ENCODE data around the gene KCNQ1.

The KCNQ1 gene

DNA sequence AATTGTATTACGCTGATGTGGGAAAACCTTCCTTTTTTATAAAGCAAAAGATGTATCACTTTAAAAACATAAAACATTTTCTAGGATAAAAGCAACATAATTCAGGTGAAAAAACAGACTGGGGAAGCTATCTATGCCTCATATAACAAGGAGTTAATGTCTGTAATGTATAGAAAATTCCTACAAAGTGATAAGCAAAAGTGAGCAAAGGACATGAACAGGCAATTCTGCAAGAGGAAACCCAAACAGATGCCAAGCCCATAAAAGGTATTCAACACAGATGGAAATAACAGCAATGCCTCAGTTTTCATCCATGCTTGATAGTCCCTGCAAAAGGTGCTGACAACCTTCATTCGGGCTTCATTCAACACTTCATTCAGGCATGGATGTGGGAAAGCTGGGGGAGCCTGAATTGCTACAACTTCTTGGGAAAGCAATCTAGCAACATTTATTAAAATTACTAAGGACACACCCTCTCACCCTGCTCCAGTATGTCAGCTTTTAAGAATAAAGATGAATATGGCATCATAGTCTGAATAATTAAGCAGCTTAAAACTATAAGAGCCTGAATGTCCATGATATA lies 215.6 kb downstream of the KCNQ1 start:
- DNase-seq = no peak

DNA sequence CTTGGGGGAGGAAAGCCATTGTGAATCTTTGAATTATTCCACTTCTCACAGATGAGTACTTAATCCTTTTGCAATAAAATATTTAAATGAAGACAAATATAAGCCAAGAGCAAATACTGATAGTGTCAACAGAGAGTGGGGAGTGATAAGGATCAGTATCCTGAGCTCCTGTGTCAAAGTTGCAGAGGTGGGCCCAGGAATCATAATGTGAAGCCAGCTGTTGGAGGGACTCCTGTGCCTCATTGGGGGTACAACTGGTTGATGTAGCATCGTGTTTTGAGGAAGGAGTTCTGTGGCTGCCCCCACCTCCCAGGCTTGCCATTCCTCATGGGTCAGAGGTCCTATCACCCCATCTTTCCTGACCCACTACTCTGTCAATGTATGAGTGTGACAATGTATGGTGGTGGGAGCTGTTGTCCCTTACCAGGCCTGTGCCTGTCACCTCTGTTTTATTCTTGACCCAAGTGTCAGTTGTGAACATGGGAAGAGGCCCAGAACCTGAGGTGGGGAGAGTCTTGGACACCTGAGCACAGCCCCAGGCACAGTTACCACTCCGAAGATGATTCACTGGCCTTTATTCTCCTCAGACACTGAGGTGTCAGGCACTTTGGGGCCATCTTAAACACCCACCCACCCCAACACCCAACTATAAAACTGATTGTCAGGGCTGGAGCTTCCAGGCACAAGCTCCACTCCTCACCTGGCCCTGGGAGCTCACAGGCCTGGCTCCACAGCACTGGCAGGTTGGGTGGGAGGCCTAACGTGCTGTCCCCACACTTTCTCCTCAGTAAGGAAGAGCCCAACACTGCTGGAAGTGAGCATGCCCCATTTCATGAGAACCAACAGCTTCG lies 216.6 kb downstream of the KCNQ1 start:
- DNase-seq = no peak

DNA sequence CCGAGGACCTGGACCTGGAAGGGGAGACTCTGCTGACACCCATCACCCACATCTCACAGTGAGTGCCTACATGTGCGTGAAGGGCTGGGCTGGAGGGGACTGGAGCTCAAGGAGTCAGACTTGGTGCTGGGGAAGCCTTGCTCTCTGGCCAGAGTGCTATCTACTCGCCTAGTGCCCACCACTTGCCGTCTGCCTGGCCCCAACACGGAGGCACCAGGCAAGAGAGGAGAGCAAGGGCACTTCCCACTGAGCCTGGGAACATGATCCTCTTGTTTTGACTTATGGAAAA lies 217.2 kb downstream of the KCNQ1 start:
- DNase-seq = no peak

DNA sequence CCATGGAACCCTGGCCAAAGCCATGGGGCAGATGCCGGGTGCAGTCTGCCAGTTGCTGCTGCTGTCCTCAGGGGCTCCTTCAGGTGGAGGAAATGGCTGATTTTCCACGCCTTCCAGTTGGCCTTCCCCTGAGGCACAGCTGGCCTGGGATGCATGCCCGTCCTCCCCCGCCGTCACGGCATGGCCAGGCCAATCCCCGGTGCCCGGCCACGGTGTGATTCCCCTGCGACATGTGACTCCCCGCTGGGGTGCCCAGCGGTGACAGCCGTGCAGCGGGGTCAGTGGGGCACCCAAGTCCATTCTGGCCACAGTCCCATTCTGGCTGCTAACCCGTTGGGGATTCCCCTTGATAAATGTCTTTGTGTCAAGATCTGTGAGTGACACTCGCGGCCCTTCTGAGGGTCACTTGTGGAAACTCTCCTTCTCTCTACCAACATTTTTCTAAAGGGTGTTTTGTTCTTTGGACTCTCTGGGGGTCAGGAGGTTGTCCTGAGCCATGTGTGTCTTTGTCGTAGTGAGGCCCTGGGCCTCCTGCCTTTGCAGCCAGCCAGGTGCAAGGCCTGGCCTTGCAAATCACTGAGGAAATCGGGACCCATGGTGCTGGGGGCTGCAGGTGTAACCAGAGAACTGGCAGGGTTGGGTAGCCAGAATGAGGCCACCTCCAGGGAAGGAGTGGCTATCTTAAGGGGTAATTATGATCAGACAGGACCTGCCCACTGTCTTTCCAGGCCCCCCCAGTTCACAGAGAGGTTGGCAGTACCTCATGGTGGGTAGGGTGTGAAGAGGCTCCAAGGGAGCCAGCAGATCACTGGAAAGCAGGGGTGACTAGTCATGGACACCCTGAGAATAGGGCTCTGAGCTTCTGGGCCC lies 217.9 kb downstream of the KCNQ1 start:
- DNase-seq = no peak

DNA sequence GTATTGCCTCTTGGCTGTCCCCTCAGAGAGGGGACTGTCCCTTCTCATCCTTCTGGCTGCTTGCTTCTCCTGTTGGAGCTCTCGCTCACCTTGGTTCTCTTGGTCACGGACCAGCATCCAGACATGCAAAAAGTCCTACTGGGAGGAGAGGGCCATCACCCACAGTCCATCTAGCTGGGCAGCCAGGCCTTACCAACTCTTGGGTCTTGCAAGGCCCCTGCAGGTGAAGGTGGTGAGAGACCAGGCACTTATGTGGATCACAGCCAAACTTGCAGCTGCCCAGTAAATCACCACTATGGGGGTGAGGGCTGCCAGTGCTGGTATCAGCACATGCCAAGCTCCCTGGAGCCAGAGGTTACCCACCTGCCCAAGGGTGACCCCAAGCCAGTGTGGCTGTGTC lies 218.7 kb downstream of the KCNQ1 start:
- no peak for DNase-seq

DNA sequence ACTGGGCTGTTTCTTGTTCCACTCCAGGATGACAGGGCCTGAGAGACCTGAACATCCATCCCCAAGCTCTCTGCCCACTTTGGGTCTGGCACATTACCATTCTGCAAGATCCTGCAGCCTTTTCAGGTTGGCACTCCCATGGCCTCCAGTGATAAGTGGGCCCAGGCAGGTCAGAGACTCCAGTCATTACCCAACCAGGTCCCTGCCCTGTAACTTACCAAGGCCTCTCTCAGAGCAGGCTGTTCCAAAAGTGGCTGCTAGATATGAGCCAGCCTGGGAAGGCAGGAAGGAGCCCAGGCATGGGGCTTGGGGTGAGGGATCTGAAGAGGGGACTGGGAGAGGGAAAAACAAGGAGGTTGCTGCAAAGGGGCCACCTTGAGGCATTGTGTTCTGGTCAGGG lies 219.1 kb downstream of the KCNQ1 start:
- DNase-seq = no peak

DNA sequence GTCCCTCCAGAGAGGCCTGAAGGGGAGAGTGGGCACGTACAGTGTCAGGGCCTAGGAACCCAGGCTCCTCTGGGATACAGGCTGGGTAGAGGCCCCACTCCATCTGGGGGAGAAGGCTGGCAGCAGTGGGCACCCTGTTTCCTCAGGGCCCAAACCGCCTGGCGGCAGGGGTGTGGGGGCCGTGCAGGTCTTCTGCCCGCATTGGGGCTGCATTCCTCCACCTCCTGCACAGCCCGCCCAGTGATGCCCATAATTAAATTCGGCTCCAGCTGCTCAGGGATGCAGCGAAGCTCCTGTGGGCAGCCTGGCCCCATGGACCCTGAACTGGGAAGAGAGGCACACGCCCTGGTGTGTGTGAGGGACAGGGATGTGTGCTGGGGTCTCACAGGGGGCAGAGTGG lies 219.6 kb downstream of the KCNQ1 start:
- no peak for DNase-seq

DNA sequence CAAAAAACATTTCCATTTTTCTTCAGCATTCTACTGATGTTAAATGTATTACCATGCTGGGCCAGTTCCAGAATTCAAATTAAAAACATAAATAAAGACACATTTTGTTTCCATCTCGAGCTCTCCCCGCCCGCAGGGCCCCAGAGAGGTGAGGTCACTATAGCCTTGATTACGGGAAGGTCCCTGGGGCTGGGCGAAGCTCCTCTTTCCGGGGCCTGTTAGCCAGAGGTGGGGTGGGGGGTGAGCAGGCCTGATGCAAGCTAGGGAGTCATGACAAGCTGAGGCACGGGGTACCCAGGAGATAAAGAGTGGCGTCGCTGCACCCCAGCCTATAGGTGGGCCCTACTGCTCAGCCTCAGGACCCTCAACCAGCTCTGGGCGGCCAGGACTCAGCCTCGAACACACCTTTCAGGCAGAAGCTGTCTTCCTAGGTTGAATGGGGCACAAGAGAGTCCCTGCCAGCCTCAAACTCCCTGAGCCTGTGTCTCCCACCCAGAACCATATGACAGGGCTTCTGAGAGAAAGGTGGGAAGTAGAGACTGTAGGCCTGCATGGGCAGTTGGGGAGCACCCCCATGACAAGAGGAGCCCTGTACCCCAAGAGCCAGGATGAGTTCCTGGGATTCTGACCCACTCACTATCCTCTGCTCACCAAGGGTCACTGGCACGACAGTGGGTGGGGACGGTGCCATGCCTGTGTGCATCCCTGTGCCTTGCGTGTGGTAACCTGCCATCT lies 220.2 kb downstream of the KCNQ1 start:
- DNase-seq = no peak

DNA sequence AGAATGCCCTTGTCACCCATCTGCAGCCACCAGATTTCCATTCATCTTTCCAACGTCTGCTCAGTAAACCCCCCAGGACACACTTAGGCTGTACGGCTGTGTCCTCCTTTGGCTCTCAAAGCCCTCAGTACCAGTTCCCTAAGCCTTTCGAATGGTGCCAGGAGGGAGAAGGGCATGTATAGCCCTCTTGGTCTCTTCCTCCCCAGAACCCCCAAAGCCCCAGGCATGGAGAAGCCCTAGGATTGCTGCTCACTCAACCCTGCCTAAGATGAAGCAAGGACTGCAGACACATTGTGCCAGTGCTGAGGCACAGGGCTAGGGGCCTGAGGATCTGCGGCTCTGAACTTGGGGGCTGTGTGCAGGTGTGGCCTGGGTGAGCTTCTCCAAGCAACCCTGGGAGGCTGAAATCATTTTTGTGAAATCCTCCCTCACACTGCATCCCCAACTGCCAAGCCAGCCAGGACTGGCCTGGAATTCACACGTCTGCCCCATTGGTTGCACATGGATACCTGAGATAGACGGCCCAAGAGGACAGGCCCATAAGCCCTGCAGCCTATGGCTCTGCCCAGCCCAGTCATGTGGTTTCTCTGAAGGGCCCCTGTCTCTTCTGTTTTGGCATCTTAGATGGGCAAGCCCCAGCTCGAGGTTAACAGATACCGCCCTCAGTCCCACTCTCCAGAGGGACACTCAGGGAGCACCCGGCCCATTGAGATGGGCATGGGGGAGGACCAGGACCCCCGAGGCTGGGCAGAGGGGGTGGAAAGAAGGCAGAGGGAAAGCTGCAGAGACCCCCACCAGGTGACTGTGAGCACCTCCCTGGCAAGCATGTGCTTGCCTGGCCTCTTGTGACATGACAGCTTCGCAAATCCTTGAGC lies 221.0 kb downstream of the KCNQ1 start:
- no peak for DNase-seq

DNA sequence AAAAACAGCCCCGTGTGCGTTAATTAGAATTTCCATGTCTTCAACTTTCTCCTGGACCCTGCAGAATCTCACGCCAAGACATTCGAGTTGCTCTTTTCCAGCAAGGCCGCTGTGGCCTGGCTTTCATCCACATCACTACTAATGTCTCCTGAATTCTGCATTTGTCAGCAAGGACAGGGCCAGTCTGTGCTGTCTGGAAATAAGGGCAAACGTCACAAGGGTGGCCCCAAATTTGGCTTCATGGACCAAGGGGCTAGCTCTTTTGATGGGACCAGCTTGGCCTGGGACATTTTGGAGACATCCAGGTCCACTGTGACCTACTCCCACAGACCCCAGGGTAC lies 221.6 kb downstream of the KCNQ1 start:
- no peak for DNase-seq

DNA sequence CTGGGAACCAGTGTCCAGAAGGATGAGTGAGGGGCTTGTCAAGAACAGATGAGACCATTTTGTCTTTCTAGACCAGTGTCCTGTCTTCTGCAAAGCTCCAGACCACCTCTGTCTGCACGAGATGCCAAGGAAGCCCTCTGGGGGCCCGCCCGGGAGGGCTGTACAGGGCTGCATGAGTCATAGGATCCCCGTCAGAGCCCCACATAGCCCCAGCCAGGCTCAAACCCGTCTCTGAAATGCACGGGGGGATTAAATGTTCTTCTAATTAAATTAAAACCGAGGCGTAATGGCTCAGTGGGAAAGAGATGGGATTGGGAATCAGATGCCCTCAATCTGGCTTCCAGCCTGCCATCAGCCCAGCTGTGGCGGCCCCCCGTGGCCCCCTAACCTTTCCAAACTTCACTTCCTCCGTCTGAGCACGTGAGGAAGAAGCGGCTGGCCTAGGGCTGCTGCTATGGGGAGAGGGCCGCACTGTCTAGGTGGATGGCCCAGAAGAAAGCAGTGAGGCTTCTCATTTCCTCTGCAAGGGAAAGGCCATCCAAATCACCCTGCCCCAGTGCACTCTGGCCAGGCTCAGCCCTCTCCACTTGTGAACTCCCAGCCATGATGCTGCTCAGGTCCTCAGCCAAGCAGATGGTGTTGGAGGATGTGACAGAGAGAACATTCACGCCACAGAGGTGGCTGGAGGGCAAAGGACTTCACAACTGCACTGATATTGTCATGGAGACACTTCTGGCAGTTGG lies 222.2 kb downstream of the KCNQ1 start:
- DNase-seq = no peak

DNA sequence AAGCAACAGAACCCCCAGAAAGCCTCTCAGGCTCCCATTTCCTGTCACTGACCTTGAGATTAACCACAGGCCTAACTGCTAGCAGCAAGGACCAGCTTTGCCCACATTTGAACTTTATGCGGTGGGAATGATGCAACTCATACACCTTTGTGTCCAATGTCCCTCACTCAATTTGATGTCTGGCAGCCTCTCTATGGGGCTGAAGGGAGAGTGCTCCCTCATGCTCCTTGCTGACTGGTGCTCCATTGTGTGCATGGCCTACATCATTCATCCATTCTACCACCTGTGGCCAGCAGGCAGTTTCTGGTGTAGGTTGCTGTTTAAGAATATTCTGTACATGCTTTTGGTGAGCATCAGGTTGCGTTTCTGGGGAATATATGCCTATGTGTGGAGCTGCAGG lies 223.1 kb downstream of the KCNQ1 start:
- no peak for DNase-seq

DNA sequence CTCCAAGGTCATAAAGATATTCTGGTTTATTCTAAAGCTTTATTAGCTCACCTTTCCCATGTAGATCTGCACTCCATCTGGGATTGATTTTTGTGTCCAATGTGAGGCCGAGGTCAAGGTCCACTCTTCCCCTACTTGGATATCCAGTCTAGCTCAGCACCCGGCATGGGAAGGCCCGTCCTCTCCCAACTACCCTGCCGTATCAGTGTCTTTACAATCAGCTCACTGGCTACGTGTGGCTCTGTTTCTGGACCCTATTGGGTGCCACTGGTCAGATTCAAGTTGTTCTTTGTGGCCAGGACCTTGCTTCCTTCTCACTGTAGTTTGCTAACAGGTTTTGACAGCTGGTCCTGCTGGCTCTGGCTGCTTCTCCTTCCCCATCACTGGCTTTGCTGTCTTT lies 224.1 kb downstream of the KCNQ1 start:
- DNase-seq = no peak

DNA sequence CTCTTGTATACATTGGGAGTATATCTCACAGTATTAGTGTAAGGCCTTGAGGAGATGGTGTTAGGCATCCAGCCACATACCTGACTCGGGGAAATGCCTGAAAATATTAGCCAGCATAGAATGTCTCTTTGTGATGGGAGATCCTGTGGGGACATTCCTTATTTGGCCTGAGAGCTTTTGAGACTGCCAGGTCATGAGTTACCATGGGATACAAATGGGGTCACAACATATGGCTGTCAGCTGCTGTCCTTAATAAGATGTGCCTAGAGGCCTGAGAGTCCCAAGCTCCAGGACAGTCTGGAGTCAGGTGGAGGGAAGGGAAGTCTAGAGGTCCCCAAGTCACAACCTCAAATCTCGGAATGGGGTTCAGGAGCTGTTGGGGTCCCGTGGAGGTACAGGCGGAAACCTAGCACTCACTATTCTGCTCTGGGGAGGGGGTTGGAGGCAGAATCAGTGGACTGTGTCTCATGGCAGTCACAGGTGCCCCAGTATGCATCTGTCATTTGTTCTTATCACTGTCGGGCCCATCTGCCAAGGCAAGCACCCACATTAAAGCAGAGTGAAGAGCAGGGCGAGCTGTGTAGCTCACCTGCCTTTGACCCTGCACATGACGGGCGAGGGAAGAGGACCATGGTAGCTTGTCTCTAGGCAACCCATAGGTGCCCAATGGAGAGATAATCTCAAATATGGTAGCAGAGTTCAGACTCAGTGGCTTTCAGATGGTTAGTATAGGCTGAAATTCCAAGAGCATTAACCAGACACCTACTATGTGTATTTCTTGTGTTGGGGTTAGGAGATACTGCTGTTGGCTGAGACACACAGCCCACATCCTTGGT lies 225.0 kb downstream of the KCNQ1 start:
- DNase-seq = no peak

DNA sequence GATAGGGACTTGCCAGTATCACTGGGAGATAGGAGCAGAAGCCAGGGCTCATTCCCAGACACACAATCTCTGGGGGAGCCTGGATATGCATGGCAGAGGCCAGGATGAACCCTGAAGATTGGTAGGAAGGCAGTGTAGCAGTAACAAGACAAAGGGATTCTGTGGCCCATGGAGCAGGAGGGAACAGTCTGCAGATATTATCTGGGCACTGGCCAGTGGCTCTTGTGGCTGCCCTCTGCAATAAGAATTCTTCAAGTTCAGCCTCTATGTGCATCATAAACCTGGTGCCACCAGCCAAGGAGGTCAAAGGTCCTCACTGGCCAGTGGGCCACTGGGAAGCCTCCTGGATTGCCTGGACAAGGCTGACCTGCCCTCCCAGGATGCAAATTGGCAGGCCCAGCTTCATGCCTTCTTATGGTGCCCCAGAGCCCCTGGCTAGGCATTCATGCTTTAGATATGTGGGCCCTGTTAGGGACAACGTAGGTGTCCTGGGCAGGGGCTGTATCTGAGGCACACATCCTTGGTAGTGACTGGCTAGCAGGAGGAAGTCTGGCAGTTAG lies 225.8 kb downstream of the KCNQ1 start:
- no peak for DNase-seq

DNA sequence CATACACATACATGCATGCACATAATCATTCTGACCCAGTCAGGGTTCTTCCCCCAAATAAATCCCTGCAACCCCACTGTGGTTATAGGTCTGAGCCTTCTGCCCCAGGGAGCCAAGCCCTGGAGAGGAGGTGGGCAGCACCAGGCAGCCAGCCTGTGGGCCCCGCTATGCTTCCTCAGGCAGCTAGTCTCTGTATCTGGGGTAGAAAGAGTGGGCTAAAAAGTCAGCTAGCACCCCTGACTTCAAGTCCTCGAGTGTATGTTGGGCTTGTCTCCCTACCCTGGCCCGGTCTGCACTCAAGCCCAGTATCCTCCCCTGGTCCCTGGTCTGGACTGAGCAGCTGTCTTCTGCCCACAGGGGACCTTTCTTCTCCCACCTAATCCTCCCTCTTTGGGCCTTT lies 226.9 kb downstream of the KCNQ1 start:
- DNase-seq = no peak

DNA sequence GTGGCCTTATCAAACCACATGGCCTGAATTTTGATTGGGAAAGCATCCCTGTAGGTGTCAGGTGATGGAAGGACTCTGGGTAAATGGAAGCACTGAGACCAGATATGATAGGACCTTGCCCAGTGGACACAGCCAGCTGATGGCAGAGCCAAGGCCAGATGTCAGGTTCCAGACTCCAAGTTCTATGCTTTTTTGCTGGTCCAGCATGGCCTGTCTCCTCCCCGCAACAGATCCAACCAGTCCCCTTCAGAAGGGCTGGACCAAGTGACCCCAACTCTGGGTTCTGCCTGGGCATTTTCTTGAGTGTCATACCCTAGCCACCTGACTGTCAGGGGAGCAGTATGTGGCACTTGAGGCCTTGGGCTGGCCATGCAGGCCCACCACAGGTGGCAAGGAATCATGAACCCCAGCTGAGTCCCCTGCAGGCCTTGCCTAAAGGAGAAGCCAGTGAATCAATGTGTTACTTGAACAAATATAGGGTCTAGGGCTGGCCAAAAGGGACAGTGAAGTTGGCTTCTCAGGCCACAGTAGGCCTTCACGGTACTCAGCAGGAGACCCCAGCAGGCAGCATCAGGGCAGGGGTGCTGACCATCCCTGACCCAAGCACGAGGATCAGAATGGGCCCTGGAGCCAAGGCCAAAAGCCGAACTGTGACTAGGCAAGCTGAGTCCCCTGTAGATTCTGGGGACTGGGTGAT lies 227.9 kb downstream of the KCNQ1 start:
- no peak for DNase-seq

DNA sequence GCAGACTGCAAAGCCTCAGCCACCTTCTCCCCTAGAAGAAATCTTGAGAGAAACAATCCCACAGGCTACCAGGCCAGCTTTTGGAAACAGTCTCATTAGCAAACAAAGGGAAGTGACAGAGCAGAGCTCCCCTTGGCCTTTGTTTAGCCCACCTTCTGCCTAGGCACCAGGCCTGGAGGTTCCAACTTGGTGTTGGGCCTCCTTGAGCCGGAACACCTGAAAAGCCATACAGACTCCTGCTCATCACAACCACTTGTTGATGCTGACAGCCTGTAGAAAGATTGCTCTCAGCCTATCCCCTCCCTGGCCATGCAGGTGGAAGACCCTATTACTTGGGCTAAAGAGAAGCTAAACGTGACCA lies 228.4 kb downstream of the KCNQ1 start:
- no peak for DNase-seq

DNA sequence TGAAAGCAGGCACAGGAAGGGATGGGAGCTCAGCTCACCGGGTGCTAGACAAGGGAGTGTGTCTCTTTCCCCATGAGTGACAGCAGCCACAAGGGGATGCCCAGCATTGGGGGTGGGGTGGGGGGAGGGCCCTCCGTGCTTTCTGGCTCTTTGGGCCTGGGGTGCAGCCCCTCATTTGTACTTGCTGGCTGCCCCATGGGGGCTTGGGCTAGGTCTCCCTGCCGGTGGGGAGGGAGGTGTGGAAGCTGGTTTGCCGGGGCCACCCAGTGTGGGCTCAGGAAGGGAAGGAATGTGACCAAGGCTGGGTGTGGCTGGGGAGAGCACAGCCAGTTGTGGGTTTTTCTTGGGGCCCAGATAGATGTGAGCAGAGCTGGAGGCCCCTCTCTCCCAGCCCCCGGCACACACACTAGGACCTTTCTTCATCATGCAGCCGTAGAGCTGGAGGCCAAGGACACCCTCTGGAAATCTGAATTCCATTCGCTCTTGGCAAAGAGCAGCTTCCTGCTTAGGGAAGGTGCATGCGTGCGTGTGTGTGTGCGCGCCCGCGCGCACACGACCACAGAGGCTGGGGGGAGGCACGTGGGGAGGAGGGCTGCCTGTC lies 229.2 kb downstream of the KCNQ1 start:
- no peak for DNase-seq

All from DMS79 treated with DMSO at 0.1 percent for 48 hours (cell line).